Effector memory CD4-positive, alpha-beta T cell (primary cell): Measurements from ENCODE around the gene ADORA1.

Experiments
- DNase-seq, 3 donors: peaks; one replicate each; pipeline ENCODE4 v3.0.0-alpha.2; 2020
- H3K27ac ChIP-seq: 2 replicates; pipeline ENCODE4 v1.7.0; 2013; ENCODE audit warnings: mild to moderate bottlenecking, low read length, moderate library complexity; ENCODE audit not compliant: insufficient read depth, poor library complexity, severe bottlenecking
- H3K27me3 ChIP-seq: replicated peaks from 2 replicates; pipeline ENCODE4 v1.7.0; 2013; ENCODE audit warnings: mild to moderate bottlenecking, low read length; ENCODE audit not compliant: insufficient read depth, control insufficient read depth, poor library complexity, severe bottlenecking
- H3K36me3 ChIP-seq: 2 replicates; pipeline ENCODE4 v1.7.0; 2013; ENCODE audit warnings: mild to moderate bottlenecking, low read length, moderate library complexity; ENCODE audit not compliant: control insufficient read depth, insufficient read depth
- H3K4me1 ChIP-seq: 2 replicates; pipeline ENCODE4 v1.7.0; 2013; ENCODE audit warnings: low read length, mild to moderate bottlenecking; ENCODE audit not compliant: control insufficient read depth, insufficient read depth, poor library complexity, severe bottlenecking
- H3K4me3 ChIP-seq: 2 replicates; pipeline ENCODE4 v1.7.0; 2013; ENCODE audit warnings: low read length, low read depth, mild to moderate bottlenecking; ENCODE audit not compliant: insufficient read depth, poor library complexity, severe bottlenecking
- H3K9me3 ChIP-seq: 2 replicates; pipeline ENCODE4 v1.7.0; 2013; ENCODE audit warnings: mild to moderate bottlenecking, low read length, moderate library complexity; ENCODE audit not compliant: control insufficient read depth

Gene ADORA1

GRCh38 chr1:203095061-203095690 is 32.4 kb upstream of the ADORA1 start:
- no peaks in the 10 kb centered on the region for H3K4me1 ChIP-seq
- DNase-seq: no peak
- no peaks in the 10 kb centered on the region for H3K27me3 ChIP-seq
- no peak overlapping the region for H3K4me3 ChIP-seq
- no peak overlapping the region for H3K27ac ChIP-seq
- peaks cover 13% of the 10 kb centered on the region for H3K9me3 ChIP-seq
- no peaks in the 10 kb centered on the region for H3K36me3 ChIP-seq

GRCh38 chr1:203096566-203096965 is 31.0 kb upstream of the ADORA1 start:
- H3K36me3 ChIP-seq: no peaks in the 10 kb centered on the region
- H3K4me3 ChIP-seq: no peak overlapping the region
- H3K27ac ChIP-seq: no peak overlapping the region
- no peak for DNase-seq
- H3K9me3 ChIP-seq: peaks cover 13% of the 10 kb centered on the region
- H3K27me3 ChIP-seq: no peaks in the 10 kb centered on the region
- no peaks in the 10 kb centered on the region for H3K4me1 ChIP-seq

GRCh38 chr1:203097001-203097400 is 30.5 kb upstream of the ADORA1 start:
- Histone ChIP-seq H3K4me3 (no peak overlapping the region), H3K4me1 (no peaks in the 10 kb centered on the region), H3K36me3 (no peaks in the 10 kb centered on the region), H3K27me3 (no peaks in the 10 kb centered on the region), H3K9me3 (peaks cover 13% of the 10 kb centered on the region), H3K27ac (no peak overlapping the region)
- DNase-seq: no peak

- H3K4me1 ChIP-seq: no peaks in the 10 kb centered on the region
- H3K9me3 ChIP-seq: peaks cover 13% of the 10 kb centered on the region
- no peaks in the 10 kb centered on the region for H3K36me3 ChIP-seq
- no peak overlapping the region for H3K27ac ChIP-seq
- H3K4me3 ChIP-seq: no peak overlapping the region
- H3K27me3 ChIP-seq: no peaks in the 10 kb centered on the region
- DNase-seq: no peak
These were observed 29.1 kb upstream of the ADORA1 start for GRCh38 chr1:203098445-203098844.

- H3K4me1 ChIP-seq: no peaks in the 10 kb centered on the region
- H3K4me3 ChIP-seq: no peak overlapping the region
- DNase-seq: no peak
- no peaks in the 10 kb centered on the region for H3K36me3 ChIP-seq
- H3K27me3 ChIP-seq: no peaks in the 10 kb centered on the region
- no peak overlapping the region for H3K27ac ChIP-seq
- peaks cover 10% of the 10 kb centered on the region for H3K9me3 ChIP-seq
These were observed 28.5 kb upstream of the ADORA1 start for GRCh38 chr1:203098914-203099520.

GRCh38 chr1:203099805-203100515 is 27.6 kb upstream of the ADORA1 start:
- DNase-seq: no peak
- Histone ChIP-seq H3K4me3 (no peak overlapping the region), H3K27ac (no peak overlapping the region)

GRCh38 chr1:203100516-203100869 is 27.0 kb upstream of the ADORA1 start:
- no peaks in the 10 kb centered on the region for H3K9me3 ChIP-seq
- no peaks in the 10 kb centered on the region for H3K27me3 ChIP-seq
- no peak for DNase-seq
- no peaks in the 10 kb centered on the region for H3K36me3 ChIP-seq
- H3K4me3 ChIP-seq: no peak overlapping the region
- H3K27ac ChIP-seq: no peak overlapping the region
- no peaks in the 10 kb centered on the region for H3K4me1 ChIP-seq

More at GRCh38 chr1:203099805-203100515, 27.6 kb upstream of the ADORA1 start:
- H3K4me1 ChIP-seq: no peaks in the 10 kb centered on the region
- no peaks in the 10 kb centered on the region for H3K36me3 ChIP-seq
- H3K9me3 ChIP-seq: peaks cover 3% of the 10 kb centered on the region
- no peaks in the 10 kb centered on the region for H3K27me3 ChIP-seq

GRCh38 chr1:203101813-203102634 is 25.5 kb upstream of the ADORA1 start:
- H3K9me3 ChIP-seq: no peaks in the 10 kb centered on the region
- no peak for DNase-seq

GRCh38 chr1:203103216-203103615 is 24.3 kb upstream of the ADORA1 start:
- H3K36me3 ChIP-seq: no peaks in the 10 kb centered on the region
- no peak overlapping the region for H3K27ac ChIP-seq
- H3K4me3 ChIP-seq: no peak overlapping the region
- DNase-seq: no peak
- no peaks in the 10 kb centered on the region for H3K9me3 ChIP-seq
- H3K27me3 ChIP-seq: peaks cover 3% of the 10 kb centered on the region
- H3K4me1 ChIP-seq: no peaks in the 10 kb centered on the region

More at GRCh38 chr1:203101813-203102634, 25.5 kb upstream of the ADORA1 start:
- no peaks in the 10 kb centered on the region for H3K36me3 ChIP-seq
- no peaks in the 10 kb centered on the region for H3K4me1 ChIP-seq
- no peaks in the 10 kb centered on the region for H3K27me3 ChIP-seq
- H3K4me3 ChIP-seq: no peak overlapping the region
- H3K27ac ChIP-seq: no peak overlapping the region
